ENCODE measurements around the gene DDX46. TPM values are rescaled to one million over a fixed set of nuclear protein-coding genes. Genes with fewer than 3 reads are reported as not detected.

DDX46 gene, protein sequence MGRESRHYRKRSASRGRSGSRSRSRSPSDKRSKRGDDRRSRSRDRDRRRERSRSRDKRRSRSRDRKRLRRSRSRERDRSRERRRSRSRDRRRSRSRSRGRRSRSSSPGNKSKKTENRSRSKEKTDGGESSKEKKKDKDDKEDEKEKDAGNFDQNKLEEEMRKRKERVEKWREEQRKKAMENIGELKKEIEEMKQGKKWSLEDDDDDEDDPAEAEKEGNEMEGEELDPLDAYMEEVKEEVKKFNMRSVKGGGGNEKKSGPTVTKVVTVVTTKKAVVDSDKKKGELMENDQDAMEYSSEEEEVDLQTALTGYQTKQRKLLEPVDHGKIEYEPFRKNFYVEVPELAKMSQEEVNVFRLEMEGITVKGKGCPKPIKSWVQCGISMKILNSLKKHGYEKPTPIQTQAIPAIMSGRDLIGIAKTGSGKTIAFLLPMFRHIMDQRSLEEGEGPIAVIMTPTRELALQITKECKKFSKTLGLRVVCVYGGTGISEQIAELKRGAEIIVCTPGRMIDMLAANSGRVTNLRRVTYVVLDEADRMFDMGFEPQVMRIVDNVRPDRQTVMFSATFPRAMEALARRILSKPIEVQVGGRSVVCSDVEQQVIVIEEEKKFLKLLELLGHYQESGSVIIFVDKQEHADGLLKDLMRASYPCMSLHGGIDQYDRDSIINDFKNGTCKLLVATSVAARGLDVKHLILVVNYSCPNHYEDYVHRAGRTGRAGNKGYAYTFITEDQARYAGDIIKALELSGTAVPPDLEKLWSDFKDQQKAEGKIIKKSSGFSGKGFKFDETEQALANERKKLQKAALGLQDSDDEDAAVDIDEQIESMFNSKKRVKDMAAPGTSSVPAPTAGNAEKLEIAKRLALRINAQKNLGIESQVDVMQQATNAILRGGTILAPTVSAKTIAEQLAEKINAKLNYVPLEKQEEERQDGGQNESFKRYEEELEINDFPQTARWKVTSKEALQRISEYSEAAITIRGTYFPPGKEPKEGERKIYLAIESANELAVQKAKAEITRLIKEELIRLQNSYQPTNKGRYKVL
- total RNA-seq, result 8.7 and 11.1 TPM in 2 replicates

GRCh38 chr5:134758504-134759341 is at the start of gene DDX46:
Gene DDX46 (plus strand): TSS chr5:134758779. CDS start chr5:134758939, 160 bp downstream.

DNA sequence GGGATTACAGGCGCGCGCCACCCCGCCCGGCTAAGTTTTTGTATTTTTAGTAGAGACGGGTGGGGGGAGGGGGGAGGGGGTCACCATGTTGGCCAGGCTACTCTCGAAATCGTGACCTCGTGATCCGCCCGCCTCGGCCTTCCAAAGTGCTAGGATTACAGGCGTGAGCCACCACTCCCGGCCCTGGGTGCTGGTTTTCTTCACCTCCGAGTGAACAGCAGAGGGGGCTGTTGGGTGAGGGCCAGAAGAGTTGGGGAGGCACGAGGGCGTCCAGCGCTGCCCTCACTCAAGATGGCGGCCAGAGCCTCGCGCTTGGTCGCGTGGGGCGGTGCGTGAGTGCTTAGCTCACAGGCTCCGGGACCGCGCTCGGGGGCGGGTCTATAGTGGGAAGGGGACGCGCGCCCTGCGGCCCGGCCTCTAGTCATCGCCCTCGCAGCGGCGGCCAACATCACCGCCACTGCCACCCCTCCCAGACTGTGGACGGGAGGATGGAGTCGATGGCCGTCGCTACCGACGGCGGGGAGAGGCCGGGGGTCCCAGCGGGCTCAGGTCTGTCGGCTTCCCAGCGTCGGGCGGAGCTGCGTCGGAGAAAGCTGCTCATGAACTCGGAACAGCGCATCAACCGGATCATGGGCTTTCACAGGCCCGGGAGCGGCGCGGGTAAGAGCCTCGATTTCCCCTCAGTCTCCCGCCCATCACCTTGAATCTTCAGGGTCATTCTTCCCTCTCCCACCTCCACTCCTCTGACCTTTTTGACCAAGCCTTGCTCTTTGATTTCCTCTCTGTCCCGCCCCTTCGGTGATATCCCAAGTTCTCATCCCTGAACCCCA is 20.2 kb upstream of the DDX46 start, which contains the start of gene CAMLG:
CAMLG (plus strand) TSS at position 416 of the 830 bp plus-strand sequence; CDS start at position 489, 73 bp downstream.

GRCh38 chr5:134845852-134846640 is 87.5 kb downstream of the DDX46 start, which contains the start of gene C5orf24:
Gene C5orf24 (plus strand): TSS chr5:134845968. CDS start chr5:134854901, 8,933 bp downstream.

DNA sequence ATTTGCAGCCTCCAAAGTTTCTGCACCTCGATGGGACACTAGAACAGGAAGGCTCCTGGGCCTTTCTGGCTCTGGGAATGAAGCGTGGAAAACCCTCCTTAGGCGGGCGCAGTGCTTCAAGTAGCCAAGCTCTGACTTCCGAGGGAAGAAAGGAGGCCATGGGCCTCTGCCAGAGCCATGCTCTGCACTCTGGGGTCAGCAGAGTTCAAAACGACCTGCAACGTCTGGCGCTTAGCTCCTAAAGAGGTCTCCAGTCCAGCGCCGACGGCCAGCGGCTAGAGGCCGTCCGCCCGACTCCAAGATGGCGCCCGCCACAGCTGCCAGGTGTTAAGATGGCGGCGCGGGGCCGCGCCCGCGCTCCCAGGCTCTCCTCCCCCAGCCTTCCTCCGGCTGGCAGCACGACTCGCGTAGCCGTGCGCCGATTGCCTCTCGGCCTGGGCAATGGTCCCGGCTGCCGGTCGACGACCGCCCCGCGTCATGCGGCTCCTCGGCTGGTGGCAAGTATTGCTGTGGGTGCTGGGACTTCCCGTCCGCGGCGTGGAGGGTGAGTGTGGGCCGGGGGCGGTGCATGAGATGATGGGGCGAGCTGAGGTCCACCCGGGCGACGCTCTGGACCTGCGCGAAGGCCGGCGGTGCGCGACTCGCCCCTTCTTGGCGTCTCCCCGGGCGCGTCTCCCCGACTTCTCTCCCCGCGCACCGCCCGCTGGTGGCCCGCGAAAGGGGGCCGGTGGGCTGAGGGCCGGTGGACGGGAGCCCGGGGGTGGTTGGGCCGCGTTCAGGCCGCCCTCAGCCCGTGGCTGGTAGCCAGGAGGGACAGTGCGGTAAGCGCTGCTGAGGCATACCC is 115.6 kb downstream of the DDX46 start, which contains the start of gene TXNDC15:
TXNDC15 (plus strand) TSS at position 385 of the 844 bp plus-strand sequence; CDS start at position 442, 57 bp downstream.

Other genes with a start within 250 kb of the DDX46 start
- 13.5 and 25.2 TPM in 2 replicates for gene JADE2, start 233.1 kb upstream of the DDX46 start, total RNA-seq
- 38.4 and 77.8 TPM in 2 replicates for gene SAR1B, start 126.0 kb upstream of the DDX46 start, total RNA-seq
- 11.1 and 16.4 TPM in 2 replicates for gene SEC24A, start 110.0 kb upstream of the DDX46 start, total RNA-seq
- gene CAMLG, start 20.2 kb upstream of the DDX46 start, total RNA-seq, result 26.0 and 30.5 TPM in 2 replicates
- 27.2 and 30.9 TPM in 2 replicates for gene C5orf24, start 87.2 kb downstream of the DDX46 start, total RNA-seq
- gene TXNDC15, start 115.6 kb downstream of the DDX46 start, total RNA-seq, result 29.2 and 54.5 TPM in 2 replicates
- 2.4 and 6.4 TPM in 2 replicates for gene PCBD2, start 146.4 kb downstream of the DDX46 start, total RNA-seq
- under 0.01 TPM in 1 of 2 replicates, not detected in the other for gene CATSPER3, start 209.1 kb downstream of the DDX46 start, total RNA-seq

Measured in tracheal epithelial cell (primary cell).